Stimulated activated CD8-positive, alpha-beta memory T cell treated with anti-CD3 and anti-CD28 coated beads, Interleukin-7, amount 100 ng/mL, for 4 hours (primary cell): ENCODE measurements around the gene PTGR3.
A peak's percentile ranks its signal among the peaks of the same experiment; 100 is the strongest.

Source experiments
- DNase-seq, 2 donors: peaks; one replicate each; pipeline ENCODE4 v3.0.0-alpha.2; 2020; ENCODE audit warnings: low read depth in 2 of 2

The PTGR3 gene

DNA sequence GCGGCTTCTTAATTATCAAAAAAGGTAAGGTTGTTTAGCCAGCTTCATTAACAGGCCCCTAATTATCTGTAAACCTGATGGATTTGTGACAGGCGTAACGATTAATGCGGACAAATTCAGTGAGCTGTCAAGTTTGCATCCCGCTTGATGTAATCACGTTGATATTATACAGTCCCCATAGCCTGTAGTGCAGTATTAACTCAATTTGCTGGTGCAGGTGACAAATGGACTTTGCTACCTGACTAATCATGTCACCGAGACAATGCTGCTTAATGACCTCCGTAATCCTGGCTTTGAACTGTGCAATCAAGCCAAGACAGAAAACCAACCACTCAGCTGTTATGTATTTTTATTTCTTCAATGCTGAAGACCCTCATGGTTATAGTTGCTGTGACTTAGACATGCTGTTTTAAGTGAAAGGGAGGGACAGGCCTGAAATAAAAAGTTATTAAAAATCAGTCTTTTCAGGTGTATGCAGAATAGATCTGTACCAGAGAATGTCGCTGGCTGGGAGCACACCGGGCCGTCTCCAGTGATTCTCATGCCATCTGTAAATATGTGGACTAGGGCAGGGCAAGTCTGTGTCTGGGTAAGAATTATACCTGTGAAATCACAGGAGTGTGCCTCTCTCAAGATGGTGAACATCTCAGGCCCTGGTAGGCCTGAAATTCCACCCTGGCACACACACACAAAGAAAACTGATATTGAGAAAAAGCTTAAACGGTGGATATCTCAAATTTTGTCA lies 6.0 kb upstream of the PTGR3 start:
- no peak for DNase-seq

DNA sequence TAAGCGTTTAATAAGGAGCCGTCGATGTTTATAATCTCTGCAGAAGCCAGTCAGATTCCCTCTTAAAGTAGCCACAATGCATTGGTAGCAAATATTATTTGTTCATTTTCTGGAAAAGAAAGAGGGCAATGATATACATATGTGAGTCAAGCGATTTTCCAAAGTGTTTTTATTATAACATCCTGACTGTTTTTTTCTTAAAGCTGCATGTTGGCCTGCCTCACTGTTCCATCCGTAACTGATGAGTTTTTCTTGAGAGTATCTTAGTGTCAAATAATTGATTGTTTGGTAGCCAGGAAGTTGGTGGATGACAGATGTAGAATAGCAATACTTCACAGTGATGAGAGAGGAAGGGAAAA lies 5.4 kb upstream of the PTGR3 start:
- no peak for DNase-seq

DNA sequence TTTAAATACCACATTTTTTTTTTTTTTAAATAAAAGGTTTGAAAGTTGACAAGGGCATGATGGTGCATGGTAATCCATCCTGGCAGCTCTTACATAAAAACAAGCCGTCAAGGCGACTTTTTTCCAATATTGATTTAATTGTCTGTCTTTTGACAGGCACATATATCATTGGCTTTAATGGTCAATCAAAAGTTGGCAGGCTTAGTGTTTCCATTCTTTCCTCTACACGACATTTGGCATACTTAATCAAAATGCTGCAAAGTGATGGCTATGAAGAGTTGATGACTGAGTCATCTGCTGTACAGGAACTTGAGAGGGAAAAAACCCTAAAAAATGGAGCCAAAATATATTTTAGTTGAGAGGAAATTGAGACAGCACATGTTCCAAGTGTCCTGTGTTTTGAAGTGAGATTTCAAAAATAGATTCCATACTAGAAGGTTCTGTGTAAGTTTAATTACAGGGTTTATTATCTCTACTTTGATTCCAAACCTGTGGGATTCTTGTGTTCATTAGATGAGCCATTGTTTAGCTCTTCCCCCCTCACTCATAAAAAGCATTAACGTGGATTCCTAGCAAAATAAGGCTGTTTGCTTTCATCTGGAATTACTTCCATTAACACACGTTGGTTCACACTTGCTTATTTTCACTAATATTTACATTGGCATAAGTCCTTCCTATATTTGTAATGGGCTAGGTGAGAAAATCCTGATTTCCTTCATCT lies 4.8 kb upstream of the PTGR3 start:
- DNase-seq: no peak

GRCh38 chr18:75212751-75213090 lies 3.8 kb upstream of the PTGR3 start:
- DNase-seq: no peak

GRCh38 chr18:75211953-75212750 lies 3.2 kb upstream of the PTGR3 start:
- DNase-seq: no peak

DNA sequence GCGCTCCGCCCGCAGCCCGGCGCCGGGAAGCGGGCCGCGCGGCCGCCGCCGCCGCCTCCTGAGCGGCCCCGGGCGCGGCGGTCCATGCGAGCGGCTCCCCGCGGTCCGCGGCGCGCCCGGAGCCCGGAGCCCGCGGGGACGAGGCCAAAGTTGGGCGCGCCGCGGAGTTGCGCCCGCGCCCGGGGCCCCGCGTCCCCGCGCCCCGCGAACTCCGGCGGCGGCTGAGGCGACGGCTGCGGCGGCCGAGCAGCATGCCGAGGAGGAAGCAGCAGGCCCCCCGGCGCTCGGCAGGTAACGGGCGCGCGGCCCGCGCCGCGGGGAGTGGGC lies 2.6 kb upstream of the PTGR3 start:
- no peak for DNase-seq

DNA sequence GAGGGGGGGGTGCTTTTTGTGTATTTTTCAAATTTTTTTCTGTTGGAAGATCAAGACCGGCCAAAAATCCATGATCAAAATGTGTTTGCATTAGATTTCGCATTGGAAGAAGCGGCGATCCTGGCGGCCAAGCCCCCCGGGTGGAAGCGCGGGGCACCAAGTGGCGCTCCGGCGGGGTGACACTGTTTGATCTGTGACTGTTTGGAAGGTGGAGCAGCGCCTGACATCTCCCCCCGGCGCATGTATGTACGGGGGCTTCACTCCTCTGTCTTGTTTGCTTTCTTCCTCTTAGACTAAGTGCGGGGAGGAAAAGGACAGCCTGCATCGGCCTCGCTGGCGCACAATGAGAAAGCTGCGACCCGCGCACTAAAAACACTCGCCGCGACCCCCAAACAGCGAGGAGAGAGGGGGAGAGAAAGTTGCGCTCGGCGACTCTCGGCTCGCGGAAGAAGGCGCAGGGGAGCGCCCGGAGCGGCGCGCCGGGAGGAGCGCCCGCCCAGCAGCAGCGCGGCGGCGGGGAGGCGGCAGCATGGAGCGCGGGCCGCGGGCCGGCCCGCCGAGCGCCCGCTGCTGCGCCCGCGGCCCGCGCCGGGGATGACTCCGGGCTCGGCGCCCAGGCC lies 2.2 kb upstream of the PTGR3 start:
- DNase-seq: no peak

DNA sequence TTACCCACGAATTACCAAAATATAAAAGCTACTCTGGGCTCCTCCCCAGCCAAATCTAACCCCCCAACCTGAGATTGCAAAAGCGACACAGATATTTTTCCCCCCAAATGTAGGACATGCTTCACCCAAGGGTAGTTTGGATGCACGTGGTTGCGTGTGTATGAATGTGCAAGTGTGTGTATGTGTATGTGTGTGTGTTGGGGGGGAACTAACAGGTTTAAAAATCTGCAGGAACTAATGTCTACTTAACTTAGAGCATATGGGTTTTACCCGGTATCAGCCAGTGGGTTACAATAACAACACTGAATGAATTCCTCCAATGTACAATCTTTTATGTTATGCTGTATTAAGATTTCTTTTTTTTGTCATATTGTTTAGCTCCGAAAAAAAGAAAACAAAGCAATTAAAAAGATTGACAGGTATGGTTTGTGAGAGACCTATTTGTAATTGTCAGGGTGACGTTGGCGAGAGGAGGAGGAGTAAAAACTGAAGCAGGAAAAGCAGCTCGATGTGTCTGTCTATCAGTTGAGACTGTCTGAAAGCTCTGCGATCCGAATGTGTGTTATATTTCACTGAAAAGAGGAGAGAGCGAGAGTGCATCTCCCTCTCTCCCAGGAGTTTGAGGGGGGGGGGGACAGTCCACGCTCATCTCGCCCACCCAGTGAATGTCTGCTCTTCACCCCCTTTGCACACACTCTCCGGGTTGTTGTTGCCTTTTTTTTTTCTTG lies 1.5 kb upstream of the PTGR3 start, which contains the start of gene TSHZ1:
TSS of gene TSHZ1 (plus strand) at position 524 of the 728 bp plus-strand sequence. CDS start 1,080 bp downstream, outside the sequence.
- DNase-seq: peak in 1 of 2 donors; percentile 43

DNA sequence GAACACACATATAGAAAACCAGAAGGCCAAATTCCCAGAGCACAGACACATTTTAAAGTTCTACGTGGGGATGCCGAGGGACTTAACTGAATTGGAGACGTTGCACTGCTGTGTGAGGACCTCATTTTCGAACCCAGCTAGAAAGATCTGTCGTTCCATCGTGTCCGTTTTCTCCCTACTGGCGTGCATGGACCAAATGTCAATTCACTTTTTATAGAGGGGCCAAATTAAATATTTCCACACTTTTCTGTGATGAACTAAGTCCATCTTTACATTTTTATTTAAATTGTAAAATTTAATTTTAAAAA lies 966 bp upstream of the PTGR3 start:
- DNase-seq: no peak

DNA sequence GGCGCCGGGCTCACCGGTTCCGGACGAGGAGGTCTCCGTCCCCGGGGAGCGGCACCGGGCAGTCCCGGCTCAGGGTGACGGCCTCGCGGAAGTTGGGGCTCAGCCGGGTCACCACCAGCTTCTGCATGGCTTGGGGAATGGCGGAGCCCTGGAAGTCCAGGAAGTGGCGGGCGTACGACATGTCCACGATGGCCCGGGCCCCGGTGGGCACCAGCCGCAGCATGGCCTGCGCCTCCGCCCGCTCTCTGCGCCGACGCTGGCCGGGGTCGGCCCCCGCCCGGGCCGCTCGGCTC lies 157 bp downstream of the PTGR3 start:
- DNase-seq: no peak

GRCh38 chr18:75208155-75208835 lies 644 bp downstream of the PTGR3 start:
- peak; percentile 13 to 36 for DNase-seq

DNA sequence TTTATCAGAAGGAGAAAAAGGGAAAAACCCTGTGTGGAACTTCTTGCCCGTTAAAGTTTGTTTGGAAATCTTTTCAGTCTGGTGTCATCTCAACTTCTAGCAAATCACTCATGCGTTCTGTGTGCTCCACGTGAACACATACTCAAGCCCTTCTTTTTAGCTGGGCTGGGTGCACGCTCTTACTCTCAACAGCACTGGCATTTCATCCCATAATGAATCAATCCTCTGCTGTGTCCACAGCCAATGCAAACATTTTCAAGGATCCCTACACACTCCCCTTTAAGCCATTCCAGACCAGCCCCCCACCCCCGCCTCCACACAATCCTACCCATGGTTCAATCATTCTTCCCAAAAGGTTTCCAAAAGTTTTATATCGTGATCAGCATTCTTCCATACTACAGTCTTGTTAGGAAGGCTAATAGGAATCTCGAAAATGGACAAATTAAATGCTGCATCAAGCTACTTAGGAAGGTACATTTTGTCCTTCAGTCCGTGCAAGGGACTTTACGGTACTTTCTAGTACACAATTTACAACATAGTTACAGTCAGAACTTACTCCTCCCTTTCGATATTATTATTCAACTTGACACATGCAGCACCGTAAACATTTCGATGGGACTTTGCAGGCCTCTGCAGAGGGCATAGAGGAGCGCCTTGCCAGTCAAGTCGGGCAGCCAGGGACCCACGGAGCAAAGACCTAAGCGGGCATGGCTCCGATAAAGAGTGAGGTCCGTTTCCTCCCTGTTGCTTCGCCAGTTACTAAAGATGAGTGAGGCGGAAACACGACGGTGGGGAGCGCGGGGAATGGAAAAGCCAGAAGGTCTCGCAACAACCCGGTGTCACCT lies 1.4 kb downstream of the PTGR3 start:
- DNase-seq: no peak

DNA sequence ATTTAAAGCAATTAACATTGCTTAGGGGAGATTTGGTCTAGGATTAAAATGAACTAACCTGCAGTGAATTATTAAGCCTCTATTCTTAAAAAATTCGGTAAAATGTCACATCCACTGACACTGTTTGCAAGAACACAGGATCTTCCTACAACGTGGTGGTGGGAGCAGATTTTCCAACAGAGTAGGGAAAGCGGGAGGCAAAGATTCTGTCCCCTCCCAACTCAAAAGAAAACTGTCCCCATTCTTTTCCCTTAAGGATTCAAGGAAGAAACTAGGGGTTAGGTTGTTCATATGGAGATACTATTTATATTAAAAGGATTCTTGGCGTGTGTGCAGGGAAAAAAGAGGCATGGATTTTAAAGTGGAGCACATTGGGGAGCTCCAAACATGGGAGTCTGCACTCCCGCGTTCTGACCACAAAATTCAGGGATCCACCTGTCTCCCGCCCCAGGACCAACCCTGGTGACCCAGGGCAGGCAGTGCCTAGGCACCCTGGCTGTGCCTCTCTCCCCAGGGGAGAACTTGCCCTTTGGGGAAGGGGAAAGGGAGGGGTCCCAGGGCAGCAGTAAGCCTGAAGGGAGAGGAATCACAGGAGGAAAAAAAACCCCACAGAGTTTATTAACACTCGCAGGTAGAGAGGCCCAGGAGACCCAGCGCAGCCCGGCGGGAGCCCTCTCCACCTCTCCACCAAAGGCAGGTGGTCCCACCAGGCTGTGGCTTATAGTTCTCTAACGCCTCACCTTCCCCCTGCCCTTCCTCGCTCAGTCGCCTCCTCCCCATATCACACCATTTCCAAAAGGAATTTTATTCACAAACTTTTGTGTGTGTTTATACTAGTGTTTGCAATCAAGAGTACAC lies 2.3 kb downstream of the PTGR3 start:
- DNase-seq: no peak

GRCh38 chr18:75205514-75206132 lies 3.3 kb downstream of the PTGR3 start:
- DNase-seq: no peak

DNA sequence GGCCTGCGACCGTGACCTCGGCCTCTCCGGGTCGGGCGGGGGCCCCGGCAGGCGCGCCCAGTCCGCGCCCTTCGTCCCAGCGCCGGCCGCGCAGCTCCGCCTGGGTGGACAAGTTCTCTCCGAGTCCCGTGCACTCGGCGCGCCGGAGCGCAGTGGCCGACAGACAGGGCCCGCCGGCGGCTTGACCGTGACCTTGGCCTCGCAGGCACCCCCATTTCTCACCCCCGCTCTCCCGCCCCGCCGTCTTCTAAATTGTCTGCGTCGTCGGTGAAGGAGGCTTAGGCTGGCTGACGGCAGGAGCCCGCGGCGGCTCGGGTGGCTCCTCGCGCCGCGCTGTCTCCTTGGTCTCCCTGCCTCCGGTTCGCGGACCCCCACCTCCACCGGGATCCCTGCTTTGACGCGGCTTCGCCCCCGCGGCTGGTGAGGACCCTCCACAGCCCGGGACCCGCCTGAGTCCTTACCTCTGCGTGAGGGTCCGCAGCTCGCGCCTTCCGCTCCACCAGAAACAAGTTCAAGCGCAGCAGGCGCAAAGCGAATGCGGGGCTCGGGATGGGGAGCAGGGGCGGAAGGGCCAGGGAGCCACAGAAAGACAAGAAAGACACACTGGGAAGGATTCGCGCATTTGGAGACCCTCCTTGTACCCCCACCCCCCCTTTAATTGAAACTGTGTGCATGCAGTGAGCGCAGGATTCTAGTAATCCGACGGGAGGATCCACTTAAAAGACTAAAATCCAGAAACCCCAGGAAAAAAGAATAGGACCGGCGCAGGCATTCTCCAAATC lies 4.0 kb downstream of the PTGR3 start:
- DNase-seq: no peak

DNA sequence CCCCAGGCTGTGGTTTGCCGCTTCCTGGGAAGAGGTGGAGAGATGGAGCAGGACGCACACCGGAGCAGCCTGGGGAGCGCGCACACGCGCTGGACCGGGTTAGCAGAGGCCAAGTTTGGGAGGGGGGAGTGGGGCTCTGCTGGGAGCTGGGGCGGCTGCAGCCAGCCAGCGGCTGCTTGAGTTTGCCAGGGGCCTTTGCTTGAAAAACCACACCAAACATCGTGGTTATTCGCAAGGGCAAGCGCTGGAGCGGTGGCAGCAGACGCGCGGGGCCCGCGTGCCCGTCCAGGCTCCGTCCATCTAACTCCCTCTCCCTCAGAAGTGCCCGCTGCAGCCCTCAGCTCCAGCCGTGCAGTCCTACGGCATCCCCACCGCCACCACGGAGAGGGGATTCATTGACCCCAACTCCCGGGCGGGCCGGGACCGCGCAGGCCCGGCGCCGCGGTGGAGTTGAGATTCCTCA lies 4.6 kb downstream of the PTGR3 start:
- no peak for DNase-seq

DNA sequence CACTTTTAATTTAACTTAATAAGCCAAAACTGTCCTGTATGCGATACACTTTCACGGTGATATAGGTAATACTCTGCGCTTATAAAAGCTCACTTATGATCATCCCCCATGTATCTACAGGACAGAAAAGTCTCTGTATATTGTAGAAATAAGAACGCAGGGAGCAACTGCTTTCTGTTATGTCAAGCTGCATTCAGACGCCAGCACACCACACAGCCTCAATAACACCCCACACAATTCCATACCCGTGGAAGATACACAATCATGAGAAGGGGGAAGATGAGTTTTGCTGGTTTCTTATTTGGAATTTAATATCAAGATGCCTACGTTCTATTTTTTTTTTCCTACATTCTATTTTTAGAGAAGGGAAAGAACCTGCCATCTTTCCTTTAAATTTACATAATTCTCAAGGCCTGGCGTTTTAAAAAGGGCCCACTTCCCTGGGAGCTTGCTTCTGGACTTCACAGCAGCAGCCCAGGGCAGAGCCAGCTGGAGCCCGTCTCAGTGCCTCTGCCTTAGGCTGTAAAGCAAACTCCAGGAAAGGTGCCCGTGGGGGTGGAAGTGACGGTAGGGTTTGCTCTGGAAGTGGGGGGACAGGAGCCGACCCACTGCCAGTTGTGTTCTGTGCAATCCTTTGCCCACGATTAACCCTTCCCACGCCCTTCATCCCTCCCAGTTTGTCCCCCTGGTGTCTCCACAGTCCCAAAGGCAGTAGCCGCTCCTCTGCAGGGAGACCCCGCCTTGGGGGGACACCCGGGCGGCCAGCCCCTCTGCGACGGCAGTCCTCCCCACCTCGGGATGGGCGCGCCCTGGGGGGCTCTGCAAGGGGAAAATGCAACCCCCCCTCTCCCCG lies 5.3 kb downstream of the PTGR3 start:
- DNase-seq: no peak
